OCI-LY7 (cell line): ENCODE results near the gene KCND3. TPM values are rescaled to one million over a fixed set of nuclear protein-coding genes. Genes with fewer than 3 reads are reported as not detected.

Source experiments
- BruUV-seq: library from RNA; stranded (reverse); fragments of 400-500 nt; replicated peaks from 2 replicates; lab custom pipeline; 2021; lab: Mats Ljungman, UMichigan
- CTCF ChIA-PET: fragments of 300-600 bp; sonication (Branson Sonifier 250); formaldehyde crosslinking; loops from one replicate; lab custom pipeline; 2022; ENCODE audit warnings: antibody characterized with exemption; ENCODE audit not compliant: unreplicated experiment; lab: Charles Lee
- POLR2A ChIA-PET: fragments of 300-600 bp; sonication (Branson Sonifier 250); formaldehyde crosslinking; loops from one replicate; lab custom pipeline; 2022; ENCODE audit warnings: antibody characterized with exemption; lab: Charles Lee
- DNase-seq: peaks from one replicate; pipeline ENCODE4 v3.0.0-alpha.2; 2015; ENCODE audit warnings: low spot score
- H2AFZ ChIP-seq: fragments of 200-600 bp; sonication (generic), shearing (Covaris generic); 2 replicates; pipeline ENCODE4 v1.6.1; 2014; ENCODE audit warnings: mild to moderate bottlenecking, antibody characterized with exemption, low read length, moderate library complexity
- H3K27ac ChIP-seq: fragments of 200-600 bp; sonication (generic); 2 replicates; pipeline ENCODE4 v1.5.1; 2014; ENCODE audit warnings: mixed run types, low read depth, mild to moderate bottlenecking, moderate library complexity, low read length, inconsistent platforms; ENCODE audit not compliant: poor library complexity, severe bottlenecking
- H3K36me3 ChIP-seq: fragments of 200-600 bp; sonication (generic); 2 replicates; pipeline ENCODE4 v1.6.1; 2014; ENCODE audit warnings: mild to moderate bottlenecking, antibody characterized with exemption, low read length, moderate library complexity, mixed read lengths; ENCODE audit not compliant: insufficient read depth
- H3K4me1 ChIP-seq: fragments of 200-600 bp; sonication (generic); 2 replicates; pipeline ENCODE4 v1.5.1; 2014; ENCODE audit warnings: mild to moderate bottlenecking, low read length; ENCODE audit not compliant: insufficient read depth, poor library complexity, severe bottlenecking
- H3K4me2 ChIP-seq: fragments of 200-600 bp; sonication (generic); 2 replicates; pipeline ENCODE4 v1.6.1; 2014; ENCODE audit warnings: mild to moderate bottlenecking, low read length
- H3K4me3 ChIP-seq: fragments of 200-600 bp; sonication (generic); 2 replicates; pipeline ENCODE4 v1.5.1; 2014; ENCODE audit warnings: mild to moderate bottlenecking, low read depth, low read length; ENCODE audit not compliant: poor library complexity, severe bottlenecking
- H3K79me2 ChIP-seq: fragments of 200-600 bp; sonication (generic); 2 replicates; pipeline ENCODE4 v1.6.1; 2016; ENCODE audit warnings: low read depth, mild to moderate bottlenecking, low read length, moderate library complexity, mixed read lengths; ENCODE audit not compliant: insufficient read depth
- H3K9me2 ChIP-seq: fragments of 200-600 bp; sonication (generic); 2 replicates; pipeline ENCODE4 v1.6.1; 2016; ENCODE audit warnings: mild to moderate bottlenecking, low read length, mixed read lengths; ENCODE audit not compliant: insufficient read depth
- H3K9me3 ChIP-seq: fragments of 200-600 bp; sonication (generic); 2 replicates; pipeline ENCODE4 v1.6.1; 2014; ENCODE audit warnings: mild to moderate bottlenecking, mixed run types, low read length, mixed read lengths
- H4K20me1 ChIP-seq: fragments of 200-600 bp; sonication (generic); 2 replicates; pipeline ENCODE4 v1.6.1; 2014; ENCODE audit warnings: mild to moderate bottlenecking, antibody characterized with exemption, low read length, moderate library complexity, mixed read lengths; ENCODE audit not compliant: insufficient read depth
- CTCF ChIP-seq: fragments of 200-600 bp; sonication (generic); conservative IDR thresholded peaks from 2 replicates; pipeline ENCODE4 v1.5.1; 2014; ENCODE audit warnings: mild to moderate bottlenecking, antibody characterized with exemption, low read length, moderate library complexity, mixed read lengths
- EZH2phosphoT487 ChIP-seq: fragments of 200-600 bp; sonication (generic); IDR thresholded peaks from 2 replicates; pipeline ENCODE4 v1.6.1; 2018; ENCODE audit warnings: low read depth, borderline replicate concordance, mild to moderate bottlenecking, mixed run types, antibody characterized with exemption, low read length, moderate library complexity, mixed read lengths
- intact Hi-C: fragments of 100-400 bp; cut with micrococcal nuclease; formaldehyde crosslinking; loops from one replicate; pipeline ENCODE4 v1.10.0; 2022; ENCODE audit not compliant: unreplicated experiment
- total RNA-seq, 2 experiments: library from RNA; depleted of rRNA in 1 of 2; stranded (reverse); fragments of >200 nt in 1 of 2; shearing (Covaris generic) in 1 of 2; gene quantifications; 2 replicates each; pipeline ENCODE4 v1.2.3, GENCODE V29; 2014 to 2022

KCND3 gene
- total RNA-seq, 2 experiments from 2014 or later, result not detected

- Histone ChIP-seq H3K9me2 (no peaks in the 10 kb centered on the region), H3K9me3 (no peaks in the 10 kb centered on the region), H3K79me2 (no peaks in the 10 kb centered on the region), H3K27ac (no peak overlapping the region), H4K20me1 (no peaks in the 10 kb centered on the region), H3K4me2 (no peak overlapping the region), H3K4me1 (no peaks in the 10 kb centered on the region), H2AFZ (no peak overlapping the region), H3K4me3 (no peak overlapping the region), H3K36me3 (no peaks in the 10 kb centered on the region)
- POLR2A ChIA-PET, result no interaction called here
- CTCF ChIA-PET, result no interaction called here
- no TSS peak for BruUV-seq
- no peak for DNase-seq
- intact Hi-C loops, result no loop called here
- TF ChIP-seq CTCF (no peak), EZH2phosphoT487 (no peak)
These were observed 8.9 kb upstream of the KCND3 start for GRCh38 chr1:111998332-111998731.

GRCh38 chr1:111992476-111992875 lies 3.0 kb upstream of the KCND3 start:
- ChIA-PET POLR2A (no interaction called here), CTCF (interaction anchor here (0.6 kb wide), 1 partner anchor 38 kb away, joined by 3 read pairs; no protein-coding TSS in a partner anchor)
- TF ChIP-seq EZH2phosphoT487, result no peak
- no peak for TF ChIP-seq CTCF
- Histone ChIP-seq H3K9me3 (no peaks in the 10 kb centered on the region), H3K4me3 (no peak overlapping the region), H3K4me1 (no peaks in the 10 kb centered on the region), H2AFZ (no peak overlapping the region), H3K4me2 (no peak overlapping the region), H3K27ac (no peak overlapping the region), H3K79me2 (no peaks in the 10 kb centered on the region), H3K36me3 (no peaks in the 10 kb centered on the region), H4K20me1 (no peaks in the 10 kb centered on the region), H3K9me2 (no peaks in the 10 kb centered on the region)
- no TSS peak for BruUV-seq
- intact Hi-C loops, result no loop called here
- DNase-seq, result no peak

- POLR2A ChIA-PET, result no interaction called here
- CTCF ChIA-PET, result no interaction called here
- Histone ChIP-seq H3K4me1 (no peaks in the 10 kb centered on the region), H3K27ac (no peak overlapping the region), H3K36me3 (no peaks in the 10 kb centered on the region), H3K9me2 (no peaks in the 10 kb centered on the region), H4K20me1 (no peaks in the 10 kb centered on the region), H3K79me2 (no peaks in the 10 kb centered on the region), H2AFZ (no peak overlapping the region), H3K9me3 (no peaks in the 10 kb centered on the region), H3K4me2 (no peak overlapping the region), H3K4me3 (no peak overlapping the region)
- no TSS peak for BruUV-seq
- TF ChIP-seq CTCF, result 0 out of 2 replicates have a peak, but pooled peaks have one; percentile 21
- TF ChIP-seq EZH2phosphoT487, result no peak
- peak; percentile 1 for DNase-seq
- intact Hi-C loops, result no loop called here
These were observed 1.6 kb upstream of the KCND3 start for GRCh38 chr1:111990878-111991718.
